ENCODE measurements around the gene HHIP.
"Not testable (repeated sequence)": the region's sequence is repeated elsewhere in the genome, so short reads cannot be mapped to it uniquely, and the experiment has no call there.

Gene HHIP

DNA sequence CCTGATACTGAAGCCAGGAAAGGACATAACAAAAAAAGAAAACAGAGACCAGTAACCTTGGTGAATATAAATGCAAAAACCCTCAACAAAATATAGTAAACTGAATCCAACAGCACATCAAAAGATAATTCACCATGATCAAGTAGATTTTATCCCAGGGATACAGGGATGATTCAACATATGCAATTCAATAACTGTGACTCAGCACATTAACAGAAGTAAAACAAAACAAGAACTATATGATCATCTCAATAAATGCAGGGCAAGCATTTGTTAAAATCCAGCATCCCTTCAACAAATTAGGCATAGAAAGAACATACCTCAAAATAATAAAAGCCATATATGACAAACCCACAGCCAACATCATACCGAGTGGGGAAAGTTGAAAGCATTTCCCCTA lies 112.0 kb downstream of the HHIP start:
- no peak for FAIRE-seq

DNA sequence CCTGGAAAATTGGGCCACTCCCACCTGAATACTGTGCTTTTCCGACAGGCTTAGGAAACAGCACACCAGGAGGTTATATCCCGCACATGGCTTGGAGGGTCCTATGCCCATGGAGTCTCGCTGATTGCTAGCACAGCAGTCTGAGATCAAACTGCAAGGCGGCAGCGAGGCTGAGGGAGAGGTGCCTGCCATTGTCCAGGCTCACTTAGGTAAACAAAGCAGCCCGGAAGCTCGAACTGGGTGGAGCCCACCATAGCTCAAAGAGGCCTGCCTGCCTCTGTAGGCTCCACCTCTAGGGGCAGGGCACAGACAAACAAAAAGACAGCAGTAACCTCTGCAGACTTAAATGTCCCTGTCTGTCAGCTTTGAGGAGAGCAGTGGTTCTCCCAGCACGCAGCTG lies 122.9 kb downstream of the HHIP start:
- FAIRE-seq, result not testable (repeated sequence)

DNA sequence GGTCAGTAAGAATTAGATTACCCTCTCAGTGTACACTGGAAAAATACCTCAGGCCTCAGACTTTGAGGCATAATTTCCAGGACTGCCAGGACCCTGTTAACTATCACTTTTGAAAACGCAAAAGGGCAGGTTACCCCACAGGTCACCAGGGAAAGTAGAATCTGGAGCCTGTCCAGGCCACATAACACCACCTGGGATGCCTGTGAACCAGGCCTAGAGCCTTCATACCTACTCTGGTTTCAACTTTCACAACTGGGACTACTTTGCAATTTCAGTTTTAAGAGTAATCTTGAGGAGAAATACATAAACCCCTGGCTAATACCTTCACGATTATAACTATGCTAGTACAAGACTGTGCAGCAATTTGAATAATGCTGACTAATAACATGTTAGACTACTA lies 132.4 kb downstream of the HHIP start:
- FAIRE-seq, result no peak

DNA sequence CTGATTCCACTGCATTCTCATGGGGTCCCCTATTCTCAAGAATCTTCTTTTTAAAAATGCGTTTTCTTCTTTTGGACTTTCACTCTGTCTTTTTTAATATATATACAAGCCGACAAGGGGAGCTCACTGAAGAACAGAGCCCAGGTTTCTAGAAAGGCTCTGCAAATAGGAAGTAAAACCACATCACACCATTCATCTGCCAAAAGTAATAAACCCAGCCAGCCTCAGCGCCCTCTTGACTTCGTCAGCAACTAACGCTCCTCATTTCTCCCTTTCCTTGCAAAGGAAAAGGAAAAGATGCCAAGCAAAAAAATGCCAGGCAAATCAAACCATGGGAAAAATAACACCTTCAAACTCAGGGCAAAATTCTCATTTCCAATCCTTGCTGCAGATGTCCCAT lies 136.4 kb downstream of the HHIP start:
- FAIRE-seq, result no peak

GRCh38 chr4:144785961-144786360 lies 140.0 kb downstream of the HHIP start:
- no peak for FAIRE-seq

DNA sequence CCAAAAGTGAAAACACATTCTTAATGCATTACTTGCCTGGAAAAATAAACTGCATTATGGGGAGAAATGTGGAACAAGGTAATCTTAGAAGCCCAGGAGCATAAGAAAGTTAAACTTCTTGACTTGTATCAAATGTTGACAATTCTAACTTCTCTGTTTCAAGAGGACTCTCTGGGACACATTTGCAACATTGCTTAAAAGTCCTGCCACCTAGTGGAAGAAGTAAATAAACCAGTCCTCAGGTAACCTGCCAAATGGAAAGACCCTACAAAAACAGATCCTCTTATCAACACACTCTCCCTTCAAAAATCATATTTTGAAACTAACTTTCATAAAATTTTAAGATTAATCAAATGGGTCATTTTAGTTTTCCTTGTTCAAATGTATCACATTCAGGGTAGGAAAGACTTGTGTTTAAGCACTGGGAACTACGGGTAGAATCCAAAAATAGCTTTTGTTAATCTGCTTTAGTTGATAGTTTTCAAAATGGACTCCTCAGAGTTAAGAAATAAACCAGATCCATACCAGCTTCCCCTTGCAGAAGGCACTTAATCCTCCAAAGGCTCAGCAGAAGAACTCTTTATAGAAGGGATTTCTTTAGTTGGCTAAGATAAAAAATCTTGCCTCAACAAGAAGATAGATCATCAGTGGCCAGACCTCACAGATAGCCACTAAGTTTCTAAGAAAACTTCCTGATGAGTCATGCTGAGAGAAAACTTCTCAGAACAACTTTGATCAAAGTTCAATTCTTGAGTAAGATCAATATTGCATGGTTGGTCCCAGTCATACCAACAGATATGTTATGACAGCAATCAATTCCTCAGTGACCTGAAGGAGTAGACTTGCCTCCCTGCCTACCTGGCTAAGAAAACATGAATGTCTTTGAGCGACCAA lies 141.7 kb downstream of the HHIP start:
- FAIRE-seq, result no peak

- FAIRE-seq, result no peak
Measured at GRCh38 chr4:144788469-144788868, 142.5 kb downstream of the HHIP start.

GRCh38 chr4:144791933-144792332 lies 146.0 kb downstream of the HHIP start:
- FAIRE-seq, result not testable (repeated sequence)
